ENCODE data around the gene BCAS1.

The BCAS1 gene

DNA sequence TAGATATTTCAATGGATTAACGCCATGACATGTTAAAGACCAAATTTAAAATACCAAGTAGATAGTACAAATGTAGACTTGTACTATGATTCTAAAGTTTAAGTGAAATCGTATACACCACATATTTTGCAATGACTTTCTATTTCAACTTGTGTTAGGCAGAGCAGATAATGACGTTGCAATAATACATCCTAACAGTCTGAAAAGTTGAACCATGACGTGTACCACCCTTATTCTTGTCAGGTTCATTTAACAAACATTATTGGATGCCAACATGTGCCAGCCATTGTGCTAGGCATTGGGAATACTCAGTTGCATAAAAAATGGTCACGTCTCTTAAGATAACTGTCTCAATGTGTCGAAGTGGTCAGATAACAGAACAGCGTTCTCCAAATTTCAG is 50.0 kb downstream of the BCAS1 start:
- H3K4me3 ChIP-seq (ENCODE audit: low read depth, low read length), result no peak overlapping the region
- H3K36me3 ChIP-seq (ENCODE audit: control insufficient read depth in 2 of 2, insufficient read depth in 1 of 2, low read length in 2 of 2), result no peaks in the 10 kb centered on the region
- H3K9me3 ChIP-seq (ENCODE audit: control insufficient read depth, insufficient read depth, low read depth, low read length), result no peaks in the 10 kb centered on the region
- ChIA-PET CTCF (no interaction called here), POLR2A (no interaction called here)
- H3K27ac ChIP-seq (ENCODE audit: extremely low read depth, low read depth, low read length), result no peak overlapping the region
- TF ChIP-seq MEIS1 (CRISPR knock-in tag; IDR thresholded peaks at IDR 0.05; ENCODE audit: borderline replicate concordance) (no peak), ZNF37A (tag by site-specific recombination; IDR thresholded peaks at IDR 0.05) (no peak), ZNF624 (tag by site-specific recombination; IDR thresholded peaks at IDR 0.05) (no peak)
- no peaks in the 10 kb centered on the region for H3K4me1 ChIP-seq (ENCODE audit: control insufficient read depth, insufficient read depth, low read length)

DNA sequence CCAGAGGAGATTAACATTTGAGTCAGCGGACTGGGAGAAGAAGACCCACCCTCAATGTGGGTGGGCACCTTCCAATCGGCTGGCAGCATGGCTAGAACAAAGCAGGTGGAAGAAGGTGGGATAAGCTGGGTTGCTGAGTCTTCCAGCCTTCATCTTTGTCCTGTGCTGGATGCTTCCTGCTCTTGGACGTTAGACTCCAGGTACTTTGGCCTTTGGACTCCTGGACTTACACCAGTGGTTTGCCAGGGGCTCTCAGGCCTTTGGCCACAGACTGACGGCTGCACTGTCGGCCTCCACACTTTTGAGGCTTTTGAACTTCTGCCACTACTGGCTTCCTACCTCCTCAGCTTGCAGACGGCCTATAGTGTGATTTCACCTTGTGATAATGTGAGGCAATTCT is 50.8 kb downstream of the BCAS1 start:
- H3K27ac ChIP-seq (ENCODE audit: extremely low read depth, low read depth, low read length), result no peak overlapping the region
- no peaks in the 10 kb centered on the region for H3K36me3 ChIP-seq (ENCODE audit: control insufficient read depth in 2 of 2, insufficient read depth in 1 of 2, low read length in 2 of 2)
- CTCF ChIA-PET, result no interaction called here
- TF ChIP-seq, protein P1, sequence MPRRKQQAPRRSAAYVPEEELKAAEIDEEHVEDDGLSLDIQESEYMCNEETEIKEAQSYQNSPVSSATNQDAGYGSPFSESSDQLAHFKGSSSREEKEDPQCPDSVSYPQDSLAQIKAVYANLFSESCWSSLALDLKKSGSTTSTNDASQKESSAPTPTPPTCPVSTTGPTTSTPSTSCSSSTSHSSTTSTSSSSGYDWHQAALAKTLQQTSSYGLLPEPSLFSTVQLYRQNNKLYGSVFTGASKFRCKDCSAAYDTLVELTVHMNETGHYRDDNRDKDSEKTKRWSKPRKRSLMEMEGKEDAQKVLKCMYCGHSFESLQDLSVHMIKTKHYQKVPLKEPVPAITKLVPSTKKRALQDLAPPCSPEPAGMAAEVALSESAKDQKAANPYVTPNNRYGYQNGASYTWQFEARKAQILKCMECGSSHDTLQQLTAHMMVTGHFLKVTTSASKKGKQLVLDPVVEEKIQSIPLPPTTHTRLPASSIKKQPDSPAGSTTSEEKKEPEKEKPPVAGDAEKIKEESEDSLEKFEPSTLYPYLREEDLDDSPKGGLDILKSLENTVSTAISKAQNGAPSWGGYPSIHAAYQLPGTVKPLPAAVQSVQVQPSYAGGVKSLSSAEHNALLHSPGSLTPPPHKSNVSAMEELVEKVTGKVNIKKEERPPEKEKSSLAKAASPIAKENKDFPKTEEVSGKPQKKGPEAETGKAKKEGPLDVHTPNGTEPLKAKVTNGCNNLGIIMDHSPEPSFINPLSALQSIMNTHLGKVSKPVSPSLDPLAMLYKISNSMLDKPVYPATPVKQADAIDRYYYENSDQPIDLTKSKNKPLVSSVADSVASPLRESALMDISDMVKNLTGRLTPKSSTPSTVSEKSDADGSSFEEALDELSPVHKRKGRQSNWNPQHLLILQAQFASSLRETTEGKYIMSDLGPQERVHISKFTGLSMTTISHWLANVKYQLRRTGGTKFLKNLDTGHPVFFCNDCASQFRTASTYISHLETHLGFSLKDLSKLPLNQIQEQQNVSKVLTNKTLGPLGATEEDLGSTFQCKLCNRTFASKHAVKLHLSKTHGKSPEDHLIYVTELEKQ (tag by site-specific recombination; IDR thresholded peaks at IDR 0.05; ENCODE audit: borderline replicate concordance), result no peak
- TF ChIP-seq ZFP41 (tag by site-specific recombination; IDR thresholded peaks at IDR 0.05; ENCODE audit: borderline replicate concordance) (no peak), SP7 (tag by site-specific recombination; IDR thresholded peaks at IDR 0.05) (no peak), ZNF302 (tag by site-specific recombination; IDR thresholded peaks at IDR 0.05; ENCODE audit: low read depth) (no peak), ZNF146 (tag by site-specific recombination; IDR thresholded peaks at IDR 0.05) (no peak)
- no peaks in the 10 kb centered on the region for H3K9me3 ChIP-seq (ENCODE audit: control insufficient read depth, insufficient read depth, low read depth, low read length)
- H3K4me3 ChIP-seq (ENCODE audit: low read depth, low read length), result no peak overlapping the region
- no peaks in the 10 kb centered on the region for H3K4me1 ChIP-seq (ENCODE audit: control insufficient read depth, insufficient read depth, low read length)
- POLR2A ChIA-PET, result no interaction called here

DNA sequence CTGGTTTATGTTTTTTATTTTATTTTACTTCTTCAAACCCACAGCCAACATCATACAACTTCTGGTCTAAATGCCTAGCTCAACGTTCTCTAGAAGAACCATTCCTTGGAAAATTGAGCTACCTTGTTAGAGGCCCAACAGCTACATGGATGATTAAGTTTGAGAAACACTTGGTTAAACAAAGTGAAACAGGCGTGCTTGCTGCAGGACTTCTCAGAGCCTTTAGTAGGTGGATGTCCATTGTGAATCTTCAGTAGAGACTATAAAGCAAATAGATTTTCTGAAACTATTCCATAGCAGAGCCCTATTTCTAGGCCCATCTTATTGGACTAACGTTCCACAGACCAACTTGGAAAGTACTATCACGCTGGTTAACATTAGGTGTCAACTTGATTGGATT is 51.3 kb downstream of the BCAS1 start:
- H3K27ac ChIP-seq (ENCODE audit: extremely low read depth, low read depth, low read length), result no peak overlapping the region
- TF ChIP-seq ZNF175 (tag by site-specific recombination; IDR thresholded peaks at IDR 0.05) (no peak), ZNF239 (tag by site-specific recombination; IDR thresholded peaks at IDR 0.05) (peak; percentile 86), ZNF624 (tag by site-specific recombination; IDR thresholded peaks at IDR 0.05) (no peak)
- no peaks in the 10 kb centered on the region for H3K36me3 ChIP-seq (ENCODE audit: control insufficient read depth in 2 of 2, insufficient read depth in 1 of 2, low read length in 2 of 2)
- POLR2A ChIA-PET, result no interaction called here
- H3K9me3 ChIP-seq (ENCODE audit: control insufficient read depth, insufficient read depth, low read depth, low read length), result no peaks in the 10 kb centered on the region
- H3K4me1 ChIP-seq (ENCODE audit: control insufficient read depth, insufficient read depth, low read length), result no peaks in the 10 kb centered on the region
- H3K4me3 ChIP-seq (ENCODE audit: low read depth, low read length), result no peak overlapping the region
- CTCF ChIA-PET, result no interaction called here

DNA sequence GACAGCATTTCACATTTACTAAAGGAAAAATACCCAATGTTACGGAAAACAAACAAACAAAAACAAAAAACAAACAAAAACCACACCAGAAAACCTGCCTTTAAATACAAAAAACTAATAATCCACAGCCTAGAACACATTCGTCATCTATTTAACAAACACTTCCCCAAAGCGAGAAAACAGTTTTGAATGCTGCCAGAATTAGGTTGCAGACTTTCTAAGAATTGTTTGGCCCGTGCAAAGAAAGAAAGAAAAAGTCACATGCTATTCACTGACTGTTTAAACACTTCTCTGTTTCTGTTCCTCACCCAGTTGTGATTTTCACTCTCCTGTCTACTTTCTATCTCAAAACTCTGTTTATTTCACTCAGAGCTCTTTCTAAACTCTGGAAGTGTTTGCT is 52.5 kb downstream of the BCAS1 start:
- TF ChIP-seq, protein P2, sequence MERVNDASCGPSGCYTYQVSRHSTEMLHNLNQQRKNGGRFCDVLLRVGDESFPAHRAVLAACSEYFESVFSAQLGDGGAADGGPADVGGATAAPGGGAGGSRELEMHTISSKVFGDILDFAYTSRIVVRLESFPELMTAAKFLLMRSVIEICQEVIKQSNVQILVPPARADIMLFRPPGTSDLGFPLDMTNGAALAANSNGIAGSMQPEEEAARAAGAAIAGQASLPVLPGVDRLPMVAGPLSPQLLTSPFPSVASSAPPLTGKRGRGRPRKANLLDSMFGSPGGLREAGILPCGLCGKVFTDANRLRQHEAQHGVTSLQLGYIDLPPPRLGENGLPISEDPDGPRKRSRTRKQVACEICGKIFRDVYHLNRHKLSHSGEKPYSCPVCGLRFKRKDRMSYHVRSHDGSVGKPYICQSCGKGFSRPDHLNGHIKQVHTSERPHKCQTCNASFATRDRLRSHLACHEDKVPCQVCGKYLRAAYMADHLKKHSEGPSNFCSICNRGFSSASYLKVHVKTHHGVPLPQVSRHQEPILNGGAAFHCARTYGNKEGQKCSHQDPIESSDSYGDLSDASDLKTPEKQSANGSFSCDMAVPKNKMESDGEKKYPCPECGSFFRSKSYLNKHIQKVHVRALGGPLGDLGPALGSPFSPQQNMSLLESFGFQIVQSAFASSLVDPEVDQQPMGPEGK (tag by site-specific recombination; IDR thresholded peaks at IDR 0.05), result no peak
- TF ChIP-seq ZNF48 (tag by site-specific recombination; IDR thresholded peaks at IDR 0.05) (no peak), ZNF133 (tag by site-specific recombination; IDR thresholded peaks at IDR 0.05) (no peak)
- no peak overlapping the region for H3K27ac ChIP-seq (ENCODE audit: extremely low read depth, low read depth, low read length)
- no peaks in the 10 kb centered on the region for H3K36me3 ChIP-seq (ENCODE audit: control insufficient read depth in 2 of 2, insufficient read depth in 1 of 2, low read length in 2 of 2)
- no peak overlapping the region for H3K4me3 ChIP-seq (ENCODE audit: low read depth, low read length)
- H3K9me3 ChIP-seq (ENCODE audit: control insufficient read depth, insufficient read depth, low read depth, low read length), result no peaks in the 10 kb centered on the region
- ChIA-PET POLR2A (no interaction called here), CTCF (interaction anchor here (0.7 kb wide), 1 partner anchor 43 kb away, joined by 3 read pairs; no protein-coding TSS in a partner anchor)
- no peaks in the 10 kb centered on the region for H3K4me1 ChIP-seq (ENCODE audit: control insufficient read depth, insufficient read depth, low read length)

Data from HEK293 (cell line).